HG03280 (cell line): Measurements from ENCODE around the gene ELAVL4.

Source experiments
- ATAC-seq: cut with Tn5 transposase; IDR thresholded peaks from one replicate; pipeline ENCODE4 v1.9.1; 2021; ENCODE audit warnings: mild to moderate bottlenecking, moderate library complexity; ENCODE audit not compliant: unreplicated experiment

Gene ELAVL4

GRCh38 chr1:50108497-50109059 is at the start of gene ELAVL4:
TSS of gene ELAVL4 (plus strand) at chr1:50108920. CDS start at chr1:50109190, 270 bp downstream.
- ATAC-seq, result no peak

GRCh38 chr1:50060279-50060678 is 48.4 kb upstream of the ELAVL4 start:
- no peak for ATAC-seq

GRCh38 chr1:50066806-50067205 is 41.9 kb upstream of the ELAVL4 start:
- ATAC-seq, result no peak

- ATAC-seq, result no peak
These were observed 33.8 kb upstream of the ELAVL4 start for GRCh38 chr1:50074931-50075330.

- ATAC-seq, result no peak
These were observed 31.4 kb upstream of the ELAVL4 start for GRCh38 chr1:50077273-50077672.

- no peak for ATAC-seq
These were observed 27.7 kb upstream of the ELAVL4 start for GRCh38 chr1:50080904-50081586.

GRCh38 chr1:50084389-50084788 is 24.3 kb upstream of the ELAVL4 start:
- no peak for ATAC-seq

- no peak for ATAC-seq
These were observed 17.7 kb upstream of the ELAVL4 start for GRCh38 chr1:50091068-50091467.

GRCh38 chr1:50095716-50096115 is 13.0 kb upstream of the ELAVL4 start:
- no peak for ATAC-seq

GRCh38 chr1:50097021-50097679 is 11.6 kb upstream of the ELAVL4 start:
- no peak for ATAC-seq

GRCh38 chr1:50097791-50098190 is 10.9 kb upstream of the ELAVL4 start:
- no peak for ATAC-seq

GRCh38 chr1:50098591-50099021 is 10.1 kb upstream of the ELAVL4 start:
- no peak for ATAC-seq

GRCh38 chr1:50099654-50100053 is 9.1 kb upstream of the ELAVL4 start:
- no peak for ATAC-seq

- ATAC-seq, result no peak
These were observed 5.1 kb upstream of the ELAVL4 start for GRCh38 chr1:50103615-50104081.

- no peak for ATAC-seq
These were observed 3.3 kb upstream of the ELAVL4 start for GRCh38 chr1:50105433-50105832.

GRCh38 chr1:50106095-50106761 is 2.5 kb upstream of the ELAVL4 start:
- ATAC-seq, result no peak

- no peak for ATAC-seq
These were observed 396 bp downstream of the ELAVL4 start for GRCh38 chr1:50109116-50109515.

GRCh38 chr1:50109647-50110075 is 941 bp downstream of the ELAVL4 start:
- no peak for ATAC-seq

GRCh38 chr1:50110151-50110550 is 1.4 kb downstream of the ELAVL4 start:
- ATAC-seq, result no peak

- no peak for ATAC-seq
These were observed 1.9 kb downstream of the ELAVL4 start for GRCh38 chr1:50110656-50111055.

- no peak for ATAC-seq
These were observed 2.8 kb downstream of the ELAVL4 start for GRCh38 chr1:50111503-50111902.

GRCh38 chr1:50112193-50112592 is 3.5 kb downstream of the ELAVL4 start:
- ATAC-seq, result no peak
